ENCODE results near the gene MAPK10. TPM values are rescaled to one million over a fixed set of nuclear protein-coding genes. Genes with fewer than 3 reads are reported as not detected.
A peak's percentile ranks its signal among the peaks of the same experiment; 100 is the strongest.

MAPK10 gene
- total RNA-seq, 1 experiment from 2014 or later: 4.7 TPM

- Mint-ChIP-seq H3K36me3 (ENCODE audit: insufficient read depth in 1 of 3, low read depth in 3 of 3) (peaks cover 0 to 9% (median 6%) of the 10 kb centered on the region in 3 experiments; a peak in 3 of 7 replicates), H3K4me1 (peaks cover 2 to 4% of the 10 kb centered on the region in 2 experiments), H3K4me3 (no peak overlapping the region), H3K27me3 (ENCODE audit: low read depth) (no peaks in the 10 kb centered on the region), H3K27ac (no peak overlapping the region), H3K9me3 (peaks cover 5 to 13% of the 10 kb centered on the region in 2 experiments; a peak in 3 of 5 replicates)
- Histone ChIP-seq H3K4me2 (ENCODE audit: insufficient read depth, insufficient read length, low read length) (no peak overlapping the region), H3K4ac (ENCODE audit: low read depth, low read length) (no peak overlapping the region; the same call in 1 of the 2 replicates), H4K20me1 (ENCODE audit: control insufficient read depth, insufficient read depth, insufficient read length) (no peaks in the 10 kb centered on the region), H3K9me3 (ENCODE audit: control insufficient read depth, low read depth, low read length) (no peaks in the 10 kb centered on the region), H3K14ac (ENCODE audit: insufficient read depth, low read length) (no peak overlapping the region), H3K79me1 (ENCODE audit: insufficient read depth, low read depth, low read length, poor library complexity, severe bottlenecking) (no peaks in the 10 kb centered on the region), H3K18ac (ENCODE audit: insufficient read length, low read depth, low read length) (no peak overlapping the region), H2AK5ac (ENCODE audit: insufficient read length, low read length) (no peak overlapping the region), H4K8ac (replicated peaks; ENCODE audit: insufficient read length, low read depth, low read length) (no peak overlapping the region), H2BK120ac (ENCODE audit: low read depth, low read length, poor library complexity, severe bottlenecking) (peak overlapping the region; percentile 80), H2BK20ac (ENCODE audit: low read depth, low read length, poor library complexity, severe bottlenecking) (no peak overlapping the region), H2BK15ac (ENCODE audit: low read depth, low read length) (no peak overlapping the region), H4K5ac (ENCODE audit: insufficient read length, low read depth, low read length) (no peak overlapping the region), H3K9ac (ENCODE audit: extremely low read depth, insufficient read length, low read length) (no peak overlapping the region), H4K91ac (ENCODE audit: insufficient read length, low read depth, low read length) (no peak overlapping the region), H3K27me3 (ENCODE audit: insufficient read depth, low read length) (no peaks in the 10 kb centered on the region), H3K79me2 (ENCODE audit: insufficient read depth, low read length) (no peaks in the 10 kb centered on the region), H2AFZ (ENCODE audit: low read length) (no peak overlapping the region), H2BK5ac (ENCODE audit: insufficient read length, low read length) (no peak overlapping the region), H3K23ac (ENCODE audit: insufficient read length, low read depth, low read length) (no peak overlapping the region), H3K23me2 (ENCODE audit: insufficient read length, low read depth, low read length, poor library complexity, severe bottlenecking) (no peaks in the 10 kb centered on the region), H3K56ac (ENCODE audit: insufficient read length, low read depth, low read length) (no peak overlapping the region), H2BK12ac (ENCODE audit: insufficient read length, low read depth, low read length) (no peak overlapping the region), H3T11ph (ENCODE audit: low read length) (no peak overlapping the region), H3K4me1 (ENCODE audit: insufficient read depth, low read length) (no peaks in the 10 kb centered on the region), H3K27ac (ENCODE audit: insufficient read length, low read depth, low read length) (no peak overlapping the region)
- TF ChIP-seq, protein P1, sequence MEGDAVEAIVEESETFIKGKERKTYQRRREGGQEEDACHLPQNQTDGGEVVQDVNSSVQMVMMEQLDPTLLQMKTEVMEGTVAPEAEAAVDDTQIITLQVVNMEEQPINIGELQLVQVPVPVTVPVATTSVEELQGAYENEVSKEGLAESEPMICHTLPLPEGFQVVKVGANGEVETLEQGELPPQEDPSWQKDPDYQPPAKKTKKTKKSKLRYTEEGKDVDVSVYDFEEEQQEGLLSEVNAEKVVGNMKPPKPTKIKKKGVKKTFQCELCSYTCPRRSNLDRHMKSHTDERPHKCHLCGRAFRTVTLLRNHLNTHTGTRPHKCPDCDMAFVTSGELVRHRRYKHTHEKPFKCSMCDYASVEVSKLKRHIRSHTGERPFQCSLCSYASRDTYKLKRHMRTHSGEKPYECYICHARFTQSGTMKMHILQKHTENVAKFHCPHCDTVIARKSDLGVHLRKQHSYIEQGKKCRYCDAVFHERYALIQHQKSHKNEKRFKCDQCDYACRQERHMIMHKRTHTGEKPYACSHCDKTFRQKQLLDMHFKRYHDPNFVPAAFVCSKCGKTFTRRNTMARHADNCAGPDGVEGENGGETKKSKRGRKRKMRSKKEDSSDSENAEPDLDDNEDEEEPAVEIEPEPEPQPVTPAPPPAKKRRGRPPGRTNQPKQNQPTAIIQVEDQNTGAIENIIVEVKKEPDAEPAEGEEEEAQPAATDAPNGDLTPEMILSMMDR (conservative IDR thresholded peaks at IDR 0.05): no peak
- WGBS (ENCODE audit: extremely low coverage, insufficient read length, low lambda C conversion rate): no CpG with 5 or more reads among the region's 2 CpGs
- no peak for DNase-seq
Observed at GRCh38 chr4:86302830-86303229, 57.0 kb downstream of the MAPK10 start.
